ENCODE measurements around the gene CDC20. TPM values are rescaled to one million over a fixed set of nuclear protein-coding genes. Genes with fewer than 3 reads are reported as not detected.

Gene CDC20
- total and polyA plus RNA-seq, 2 donors (not counting 1 experiment from before 2014, with no cell fraction given): 16.7 to 24.1 TPM

- TF ChIP-seq EZH2 (IDR thresholded peaks at IDR 0.05; ENCODE audit: low read length, missing control alignments): no peak
- TF ChIP-seq, protein P1, sequence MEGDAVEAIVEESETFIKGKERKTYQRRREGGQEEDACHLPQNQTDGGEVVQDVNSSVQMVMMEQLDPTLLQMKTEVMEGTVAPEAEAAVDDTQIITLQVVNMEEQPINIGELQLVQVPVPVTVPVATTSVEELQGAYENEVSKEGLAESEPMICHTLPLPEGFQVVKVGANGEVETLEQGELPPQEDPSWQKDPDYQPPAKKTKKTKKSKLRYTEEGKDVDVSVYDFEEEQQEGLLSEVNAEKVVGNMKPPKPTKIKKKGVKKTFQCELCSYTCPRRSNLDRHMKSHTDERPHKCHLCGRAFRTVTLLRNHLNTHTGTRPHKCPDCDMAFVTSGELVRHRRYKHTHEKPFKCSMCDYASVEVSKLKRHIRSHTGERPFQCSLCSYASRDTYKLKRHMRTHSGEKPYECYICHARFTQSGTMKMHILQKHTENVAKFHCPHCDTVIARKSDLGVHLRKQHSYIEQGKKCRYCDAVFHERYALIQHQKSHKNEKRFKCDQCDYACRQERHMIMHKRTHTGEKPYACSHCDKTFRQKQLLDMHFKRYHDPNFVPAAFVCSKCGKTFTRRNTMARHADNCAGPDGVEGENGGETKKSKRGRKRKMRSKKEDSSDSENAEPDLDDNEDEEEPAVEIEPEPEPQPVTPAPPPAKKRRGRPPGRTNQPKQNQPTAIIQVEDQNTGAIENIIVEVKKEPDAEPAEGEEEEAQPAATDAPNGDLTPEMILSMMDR (conservative IDR thresholded peaks at IDR 0.05 in 1 of 2, IDR thresholded peaks at IDR 0.05 in 1 of 2; ENCODE audit: low read depth in 1 of 2, low read length in 2 of 2): no peak
- H3K27me3 ChIP-seq (ENCODE audit: control insufficient read depth, insufficient read depth, low read length): no peaks in the 10 kb centered on the region
- H3K79me2 ChIP-seq (ENCODE audit: control insufficient read depth, insufficient read depth, low read length): peaks cover under 1% of the 10 kb centered on the region
- no peak overlapping the region for H3K4me2 ChIP-seq (ENCODE audit: extremely low read depth, insufficient read depth, low read length)
- no peaks in the 10 kb centered on the region for H3K4me1 ChIP-seq (ENCODE audit: control insufficient read depth, extremely low read depth, insufficient read depth, low read length)
- no peak overlapping the region for H3K9ac ChIP-seq (ENCODE audit: insufficient read depth, low read length)
- no peaks in the 10 kb centered on the region for H3K9me3 ChIP-seq (ENCODE audit: control insufficient read depth, insufficient read depth, low read depth, low read length)
- H3K27ac ChIP-seq (ENCODE audit: insufficient read depth, low read length): no peak overlapping the region
- no peaks in the 10 kb centered on the region for H4K20me1 ChIP-seq (ENCODE audit: control insufficient read depth, extremely low read depth, insufficient read depth, low read length)
- peaks cover 24% of the 10 kb centered on the region for H3K36me3 ChIP-seq (ENCODE audit: control insufficient read depth, insufficient read depth, low read length)
- no peak overlapping the region for H2AFZ ChIP-seq (ENCODE audit: low read length)
- no peak overlapping the region for H3K4me3 ChIP-seq (replicated peaks in 1 of 4; ENCODE audit: control extremely low read depth in 1 of 4, insufficient read depth in 1 of 4, low read depth in 3 of 4, low read length in 4 of 4)
- no peak for DNase-seq (ENCODE audit: low read depth in 2 of 2)
Observed at GRCh38 chr1:43381612-43382011, 22.8 kb downstream of the CDC20 start.

DNA sequence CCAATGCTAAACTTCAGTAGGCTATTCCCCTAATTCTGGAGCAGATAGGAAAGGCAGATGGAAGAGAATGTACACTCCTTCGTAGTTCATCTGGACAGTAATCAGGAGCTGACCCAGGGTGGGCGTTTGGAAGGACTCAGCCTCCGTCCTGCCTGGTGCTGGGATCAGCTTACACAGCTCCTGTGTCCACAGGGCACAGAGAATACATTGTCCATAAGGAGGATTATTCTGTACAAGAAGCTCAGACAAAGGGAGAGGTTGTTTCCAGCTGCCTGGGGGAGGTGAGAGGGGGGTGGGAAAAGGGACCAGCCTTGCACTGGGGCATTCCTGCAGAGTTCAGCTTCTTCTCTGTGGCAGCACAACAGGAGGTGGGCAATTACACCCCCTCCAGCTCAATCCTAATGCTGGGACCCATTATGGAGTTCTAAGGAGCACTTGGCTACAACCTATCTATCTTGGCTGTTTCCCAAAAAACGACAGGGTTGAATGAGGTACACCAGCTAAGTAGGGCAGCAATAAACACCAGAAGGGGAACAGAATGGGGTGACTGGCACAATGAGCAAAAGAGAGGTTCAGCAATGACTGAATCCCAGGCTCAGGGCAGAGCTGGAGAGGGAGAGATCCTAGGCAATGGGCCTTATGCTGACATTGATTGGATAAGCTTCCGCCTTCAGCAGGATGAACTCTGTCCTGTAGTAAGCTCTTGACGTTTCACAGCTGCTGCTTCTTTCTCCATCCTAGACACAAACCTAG, 23.4 kb downstream of the CDC20 start:
- Histone ChIP-seq H2AFZ (ENCODE audit: low read length) (no peak overlapping the region), H4K20me1 (ENCODE audit: control insufficient read depth, extremely low read depth, insufficient read depth, low read length) (no peaks in the 10 kb centered on the region), H3K79me2 (ENCODE audit: control insufficient read depth, insufficient read depth, low read length) (peaks cover 5% of the 10 kb centered on the region), H3K4me2 (ENCODE audit: extremely low read depth, insufficient read depth, low read length) (no peak overlapping the region), H3K36me3 (ENCODE audit: control insufficient read depth, insufficient read depth, low read length) (peaks cover 26% of the 10 kb centered on the region), H3K9me3 (ENCODE audit: control insufficient read depth, insufficient read depth, low read depth, low read length) (no peaks in the 10 kb centered on the region), H3K27me3 (ENCODE audit: control insufficient read depth, insufficient read depth, low read length) (no peaks in the 10 kb centered on the region), H3K4me1 (ENCODE audit: control insufficient read depth, extremely low read depth, insufficient read depth, low read length) (no peaks in the 10 kb centered on the region), H3K9ac (ENCODE audit: insufficient read depth, low read length) (no peak overlapping the region), H3K27ac (ENCODE audit: insufficient read depth, low read length) (no peak overlapping the region), H3K4me3 (replicated peaks in 1 of 4; ENCODE audit: control extremely low read depth in 1 of 4, insufficient read depth in 1 of 4, low read depth in 3 of 4, low read length in 4 of 4) (no peak overlapping the region)
- DNase-seq (ENCODE audit: low read depth in 2 of 2): peak in 1 of 2 donors; percentile 46
- TF ChIP-seq, protein P1 (conservative IDR thresholded peaks at IDR 0.05 in 1 of 2, IDR thresholded peaks at IDR 0.05 in 1 of 2; ENCODE audit: low read depth in 1 of 2, low read length in 2 of 2): no peak
- no peak for TF ChIP-seq EZH2 (IDR thresholded peaks at IDR 0.05; ENCODE audit: low read length, missing control alignments)

DNA sequence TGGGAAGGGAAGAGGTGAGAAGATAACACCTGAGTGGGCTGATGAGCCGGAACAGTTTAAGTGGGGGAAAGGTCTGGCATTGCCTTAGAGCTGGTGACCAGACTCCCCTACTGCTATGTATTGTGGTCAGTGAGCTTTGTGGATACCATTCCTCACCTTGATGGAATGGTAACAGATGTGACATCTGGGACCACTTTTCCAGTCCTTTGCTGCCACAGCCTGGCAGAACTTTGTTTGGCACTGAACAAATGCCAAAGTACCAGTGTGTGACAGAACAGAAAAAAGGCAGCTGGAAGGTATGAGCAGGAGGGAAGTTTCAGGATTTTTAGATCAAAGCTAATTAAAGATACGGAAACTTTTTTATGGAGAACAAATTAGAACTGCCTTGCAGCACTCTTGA, 24.7 kb downstream of the CDC20 start:
- TF ChIP-seq, protein P1 (conservative IDR thresholded peaks at IDR 0.05 in 1 of 2, IDR thresholded peaks at IDR 0.05 in 1 of 2; ENCODE audit: low read depth in 1 of 2, low read length in 2 of 2): no peak
- TF ChIP-seq EZH2 (IDR thresholded peaks at IDR 0.05; ENCODE audit: low read length, missing control alignments): no peak

More for the DNA sequence above, 24.7 kb downstream of the CDC20 start:
- no peak overlapping the region for H3K4me2 ChIP-seq (ENCODE audit: extremely low read depth, insufficient read depth, low read length)
- H3K36me3 ChIP-seq (ENCODE audit: control insufficient read depth, insufficient read depth, low read length): peaks cover 26% of the 10 kb centered on the region
- no peaks in the 10 kb centered on the region for H4K20me1 ChIP-seq (ENCODE audit: control insufficient read depth, extremely low read depth, insufficient read depth, low read length)
- no peak for DNase-seq (ENCODE audit: low read depth in 2 of 2)
- peaks cover 4% of the 10 kb centered on the region for H3K4me1 ChIP-seq (ENCODE audit: control insufficient read depth, extremely low read depth, insufficient read depth, low read length)
- H3K9me3 ChIP-seq (ENCODE audit: control insufficient read depth, insufficient read depth, low read depth, low read length): no peaks in the 10 kb centered on the region
- no peak overlapping the region for H3K9ac ChIP-seq (ENCODE audit: insufficient read depth, low read length)
- no peak overlapping the region for H3K4me3 ChIP-seq (replicated peaks in 1 of 4; ENCODE audit: control extremely low read depth in 1 of 4, insufficient read depth in 1 of 4, low read depth in 3 of 4, low read length in 4 of 4)
- H3K27me3 ChIP-seq (ENCODE audit: control insufficient read depth, insufficient read depth, low read length): no peaks in the 10 kb centered on the region
- peaks cover 17% of the 10 kb centered on the region for H3K79me2 ChIP-seq (ENCODE audit: control insufficient read depth, insufficient read depth, low read length)
- no peak overlapping the region for H3K27ac ChIP-seq (ENCODE audit: insufficient read depth, low read length)
- H2AFZ ChIP-seq (ENCODE audit: low read length): no peak overlapping the region

Data from fibroblast of lung (primary cell).